ENCODE data around the gene CYRIA. TPM values are rescaled to one million over a fixed set of nuclear protein-coding genes. Genes with fewer than 3 reads are reported as not detected.

CYRIA gene
- total RNA-seq, 4 donors from 2014 or later, result 3.3 to 5.7 (median 4.9) TPM

- TF ChIP-seq POLR2A (IDR thresholded peaks at IDR 0.05) (no peak), EP300 (IDR thresholded peaks at IDR 0.05) (no peak)
- TF ChIP-seq, protein P1, sequence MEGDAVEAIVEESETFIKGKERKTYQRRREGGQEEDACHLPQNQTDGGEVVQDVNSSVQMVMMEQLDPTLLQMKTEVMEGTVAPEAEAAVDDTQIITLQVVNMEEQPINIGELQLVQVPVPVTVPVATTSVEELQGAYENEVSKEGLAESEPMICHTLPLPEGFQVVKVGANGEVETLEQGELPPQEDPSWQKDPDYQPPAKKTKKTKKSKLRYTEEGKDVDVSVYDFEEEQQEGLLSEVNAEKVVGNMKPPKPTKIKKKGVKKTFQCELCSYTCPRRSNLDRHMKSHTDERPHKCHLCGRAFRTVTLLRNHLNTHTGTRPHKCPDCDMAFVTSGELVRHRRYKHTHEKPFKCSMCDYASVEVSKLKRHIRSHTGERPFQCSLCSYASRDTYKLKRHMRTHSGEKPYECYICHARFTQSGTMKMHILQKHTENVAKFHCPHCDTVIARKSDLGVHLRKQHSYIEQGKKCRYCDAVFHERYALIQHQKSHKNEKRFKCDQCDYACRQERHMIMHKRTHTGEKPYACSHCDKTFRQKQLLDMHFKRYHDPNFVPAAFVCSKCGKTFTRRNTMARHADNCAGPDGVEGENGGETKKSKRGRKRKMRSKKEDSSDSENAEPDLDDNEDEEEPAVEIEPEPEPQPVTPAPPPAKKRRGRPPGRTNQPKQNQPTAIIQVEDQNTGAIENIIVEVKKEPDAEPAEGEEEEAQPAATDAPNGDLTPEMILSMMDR (IDR thresholded peaks at IDR 0.05), result no peak
- no peak for DNase-seq (ENCODE audit: low spot score in 2 of 2)
- H3K27me3 ChIP-seq, result peaks cover 0 to 3% of the 10 kb centered on the region in 2 donors
- no peak overlapping the region for H3K4me3 ChIP-seq
- no peaks in the 10 kb centered on the region for H3K36me3 ChIP-seq
- WGBS, 2 donors, result 77 to 85% methylated on average over 9 of the region's 9 CpGs
- no peak overlapping the region for H3K27ac ChIP-seq
- peaks cover 0 to 9% (median 3%) of the 10 kb centered on the region in 4 donors for H3K9me3 ChIP-seq
- no peaks in the 10 kb centered on the region for H3K4me1 ChIP-seq
Observed at GRCh38 chr2:16682431-16683118, 16.9 kb upstream of the CYRIA start.

GRCh38 chr2:16680781-16681180, 15.1 kb upstream of the CYRIA start:
- no peak for DNase-seq (ENCODE audit: low spot score in 2 of 2)
- no peak overlapping the region for H3K4me3 ChIP-seq
- no peaks in the 10 kb centered on the region for H3K4me1 ChIP-seq
- TF ChIP-seq, protein P1 (IDR thresholded peaks at IDR 0.05), result no peak
- TF ChIP-seq EP300 (IDR thresholded peaks at IDR 0.05) (no peak), POLR2A (IDR thresholded peaks at IDR 0.05) (no peak)
- WGBS, 2 donors, result 81 to 84% methylated on average over 5 of the region's 5 CpGs
- H3K27me3 ChIP-seq, result peaks cover 0 to 3% of the 10 kb centered on the region in 2 donors
- H3K27ac ChIP-seq, result no peak overlapping the region
- no peaks in the 10 kb centered on the region for H3K36me3 ChIP-seq
- peaks cover 0 to 10% (median 3%) of the 10 kb centered on the region in 4 donors for H3K9me3 ChIP-seq

- Histone ChIP-seq H3K27me3 (peaks cover 0 to 3% of the 10 kb centered on the region in 2 donors), H3K27ac (no peak overlapping the region), H3K9me3 (peaks cover 0 to 10% (median 3%) of the 10 kb centered on the region in 4 donors), H3K4me3 (no peak overlapping the region), H3K4me1 (no peaks in the 10 kb centered on the region), H3K36me3 (no peaks in the 10 kb centered on the region)
- TF ChIP-seq POLR2A (IDR thresholded peaks at IDR 0.05), result no peak
- TF ChIP-seq EP300 (IDR thresholded peaks at IDR 0.05), result no peak
- 47 to 57% methylated on average over 1 of the region's 1 CpG for WGBS, 2 donors
- DNase-seq (ENCODE audit: low spot score in 2 of 2), result no peak
Observed at GRCh38 chr2:16680304-16680703, 14.7 kb upstream of the CYRIA start.

- DNase-seq (ENCODE audit: low spot score in 2 of 2), result no peak
- H3K27me3 ChIP-seq, result peaks cover 0 to 3% of the 10 kb centered on the region in 2 donors
- H3K27ac ChIP-seq, result no peak overlapping the region
- TF ChIP-seq EP300 (IDR thresholded peaks at IDR 0.05) (no peak), POLR2A (IDR thresholded peaks at IDR 0.05) (no peak)
- TF ChIP-seq, protein P1 (IDR thresholded peaks at IDR 0.05), result no peak
- no peaks in the 10 kb centered on the region for H3K36me3 ChIP-seq
- H3K4me1 ChIP-seq, result no peaks in the 10 kb centered on the region
- peaks cover 0 to 10% (median 3%) of the 10 kb centered on the region in 4 donors for H3K9me3 ChIP-seq
- 85 to 90% methylated on average over 4 of the region's 4 CpGs for WGBS, 2 donors
- no peak overlapping the region for H3K4me3 ChIP-seq
Observed at GRCh38 chr2:16678964-16679363, 13.3 kb upstream of the CYRIA start.

GRCh38 chr2:16677875-16678274, 12.2 kb upstream of the CYRIA start:
- no peak for DNase-seq (ENCODE audit: low spot score in 2 of 2)
- 91 to 94% methylated on average over 1 of the region's 1 CpG for WGBS, 2 donors
- Histone ChIP-seq H3K9me3 (peaks cover 0 to 10% (median 3%) of the 10 kb centered on the region in 4 donors), H3K27ac (no peak overlapping the region), H3K27me3 (peaks cover 0 to 3% of the 10 kb centered on the region in 2 donors), H3K36me3 (no peaks in the 10 kb centered on the region), H3K4me3 (no peak overlapping the region), H3K4me1 (no peaks in the 10 kb centered on the region)
- TF ChIP-seq POLR2A (IDR thresholded peaks at IDR 0.05), result no peak
- TF ChIP-seq, protein P1 (IDR thresholded peaks at IDR 0.05), result no peak
- no peak for TF ChIP-seq EP300 (IDR thresholded peaks at IDR 0.05)
